Measurements from ENCODE around the gene KIF5A. TPM values are rescaled to one million over a fixed set of nuclear protein-coding genes. Genes with fewer than 3 reads are reported as not detected.

KIF5A gene
- total RNA-seq, 4 donors from 2014 or later = 0.15 to 0.22 (median 0.19) TPM; not detected in 1

DNA sequence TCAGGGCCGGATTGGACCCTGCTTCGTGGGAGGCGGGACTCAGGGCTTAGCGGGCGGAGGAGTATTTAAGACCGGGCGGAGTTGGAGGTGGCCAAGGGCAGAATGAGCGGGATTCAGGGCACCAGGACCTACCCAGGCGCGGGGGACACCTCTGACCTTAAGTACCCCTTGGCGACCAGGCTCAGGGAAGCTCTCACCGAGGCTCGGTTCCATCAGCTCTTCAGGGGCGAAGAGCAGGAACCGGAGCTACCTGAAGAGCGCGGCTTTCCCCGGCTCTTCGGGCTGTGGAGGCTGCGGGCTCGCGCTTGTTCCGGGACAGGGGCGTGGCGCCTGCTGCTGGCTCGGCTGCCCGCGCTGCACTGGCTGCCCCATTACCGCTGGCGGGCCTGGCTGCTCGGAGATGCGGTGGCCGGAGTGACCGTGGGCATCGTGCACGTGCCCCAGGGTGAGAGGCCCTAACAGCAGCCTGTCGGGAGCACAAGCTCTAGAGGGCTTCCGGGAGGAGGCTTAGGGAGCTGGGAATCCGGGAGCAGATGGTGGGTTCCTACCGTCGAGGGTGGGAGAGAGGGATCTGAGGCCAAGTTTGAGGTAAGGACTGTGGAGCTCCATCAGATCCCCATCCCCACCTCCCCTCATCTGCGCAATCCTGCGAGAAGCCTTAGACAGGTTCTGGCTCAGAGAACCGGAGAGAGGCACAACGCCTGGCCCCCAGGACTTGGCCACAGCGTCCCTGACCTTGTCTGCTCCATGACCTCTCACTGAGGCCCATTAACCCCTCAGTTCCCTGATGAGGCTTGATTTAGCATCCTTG, 69.8 kb downstream of the KIF5A start:
- peaks cover 16 to 94% (median 23%) of the 10 kb centered on the region in 4 donors for H3K27me3 ChIP-seq
- H3K27ac ChIP-seq = no peak overlapping the region
- no peak for DNase-seq
- peak overlapping the region in 2 of 4 donors; percentile 4 to 40 for H3K4me3 ChIP-seq
- WGBS, 2 donors = 43 to 54% methylated on average over 5 to 18 of the region's 46 CpGs
- H3K9me3 ChIP-seq = no peaks in the 10 kb centered on the region
- peaks cover 0 to 12% (median 0%) of the 10 kb centered on the region in 3 donors for H3K36me3 ChIP-seq
- intact Hi-C loops (cut with DNase I) = loop anchor here (5.0 kb wide), 1 partner anchor 37 kb away; no protein-coding TSS in a partner anchor
- H3K4me1 ChIP-seq = peaks cover 11 to 46% (median 22%) of the 10 kb centered on the region in 3 donors
- TF ChIP-seq, protein P1, sequence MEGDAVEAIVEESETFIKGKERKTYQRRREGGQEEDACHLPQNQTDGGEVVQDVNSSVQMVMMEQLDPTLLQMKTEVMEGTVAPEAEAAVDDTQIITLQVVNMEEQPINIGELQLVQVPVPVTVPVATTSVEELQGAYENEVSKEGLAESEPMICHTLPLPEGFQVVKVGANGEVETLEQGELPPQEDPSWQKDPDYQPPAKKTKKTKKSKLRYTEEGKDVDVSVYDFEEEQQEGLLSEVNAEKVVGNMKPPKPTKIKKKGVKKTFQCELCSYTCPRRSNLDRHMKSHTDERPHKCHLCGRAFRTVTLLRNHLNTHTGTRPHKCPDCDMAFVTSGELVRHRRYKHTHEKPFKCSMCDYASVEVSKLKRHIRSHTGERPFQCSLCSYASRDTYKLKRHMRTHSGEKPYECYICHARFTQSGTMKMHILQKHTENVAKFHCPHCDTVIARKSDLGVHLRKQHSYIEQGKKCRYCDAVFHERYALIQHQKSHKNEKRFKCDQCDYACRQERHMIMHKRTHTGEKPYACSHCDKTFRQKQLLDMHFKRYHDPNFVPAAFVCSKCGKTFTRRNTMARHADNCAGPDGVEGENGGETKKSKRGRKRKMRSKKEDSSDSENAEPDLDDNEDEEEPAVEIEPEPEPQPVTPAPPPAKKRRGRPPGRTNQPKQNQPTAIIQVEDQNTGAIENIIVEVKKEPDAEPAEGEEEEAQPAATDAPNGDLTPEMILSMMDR (IDR thresholded peaks at IDR 0.05) = no peak
- no peak for TF ChIP-seq POLR2A (IDR thresholded peaks at IDR 0.05)

DNA sequence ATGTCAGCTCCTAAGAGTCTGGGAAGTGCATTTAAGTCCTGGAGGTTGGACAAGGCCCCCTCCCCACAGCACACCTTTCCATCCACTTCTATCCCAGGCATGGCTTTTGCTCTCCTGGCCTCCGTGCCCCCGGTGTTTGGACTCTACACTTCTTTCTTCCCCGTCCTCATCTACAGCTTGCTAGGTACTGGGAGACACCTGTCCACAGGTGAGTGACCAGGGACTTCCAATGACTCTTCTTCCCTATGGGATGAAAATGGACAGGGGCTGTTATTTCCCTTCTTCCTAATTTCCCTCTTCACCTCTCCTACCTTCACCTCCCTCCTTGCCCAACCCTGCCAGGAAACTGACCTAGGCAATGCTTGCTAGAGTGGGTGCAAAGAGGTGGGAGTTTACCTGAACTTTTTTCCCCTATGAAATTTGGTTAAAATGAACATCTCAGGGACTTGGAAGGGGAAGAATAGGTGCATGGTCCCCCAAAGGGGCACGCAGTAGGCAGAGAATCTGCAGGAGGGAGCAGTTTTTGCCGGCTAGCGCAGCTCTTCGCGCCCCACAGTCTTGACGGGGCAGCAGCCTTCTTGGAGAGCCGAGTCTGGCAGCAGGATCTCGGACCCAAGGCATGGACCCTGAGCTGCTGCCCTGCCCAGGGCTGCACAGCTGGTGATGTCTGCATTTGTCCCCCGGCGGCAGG, 70.5 kb downstream of the KIF5A start:
- DNase-seq = no peak

DNA sequence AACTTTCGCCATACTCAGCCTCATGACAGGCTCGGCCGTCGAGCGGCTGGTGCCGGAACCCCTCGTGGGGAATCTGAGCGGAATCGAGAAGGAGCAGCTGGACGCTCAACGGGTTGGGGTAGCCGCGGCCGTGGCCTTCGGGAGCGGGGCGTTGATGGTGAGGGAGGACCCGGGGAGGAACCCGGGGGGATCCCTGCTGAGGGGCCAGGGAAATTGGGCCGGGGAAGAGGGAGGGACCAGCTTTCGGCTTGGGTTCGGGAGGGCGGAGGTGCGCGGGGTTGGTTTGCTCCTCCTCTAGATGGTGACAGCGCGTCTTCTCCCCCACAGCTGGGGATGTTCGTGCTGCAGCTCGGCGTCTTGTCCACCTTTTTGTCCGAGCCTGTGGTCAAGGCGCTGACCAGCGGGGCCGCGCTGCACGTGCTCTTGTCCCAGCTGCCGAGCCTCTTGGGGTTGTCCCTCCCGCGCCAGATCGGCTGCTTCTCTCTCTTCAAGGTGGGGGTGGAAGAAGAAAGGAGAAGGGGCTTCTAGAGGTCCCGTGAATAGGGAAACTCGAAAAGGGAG, 71.2 kb downstream of the KIF5A start:
- H3K9me3 ChIP-seq = no peaks in the 10 kb centered on the region
- peaks cover 0 to 3% (median 0%) of the 10 kb centered on the region in 3 donors for H3K36me3 ChIP-seq
- peaks cover 11 to 39% (median 22%) of the 10 kb centered on the region in 3 donors for H3K4me1 ChIP-seq
- peaks cover 16 to 99% (median 23%) of the 10 kb centered on the region in 4 donors for H3K27me3 ChIP-seq
- no peak for DNase-seq
- peak overlapping the region; percentile 12 to 66 (median 44) for H3K4me3 ChIP-seq
- intact Hi-C loops (cut with DNase I) = loop anchor here (5.0 kb wide), 1 partner anchor 39 kb away; no protein-coding TSS in a partner anchor
- TF ChIP-seq, protein P1 (IDR thresholded peaks at IDR 0.05) = no peak
- no peak for TF ChIP-seq POLR2A (IDR thresholded peaks at IDR 0.05)
- 3 to 11% methylated on average over 5 to 19 of the region's 42 CpGs for WGBS, 2 donors
- no peak overlapping the region for H3K27ac ChIP-seq

More for the DNA sequence above, 70.5 kb downstream of the KIF5A start:
- no peak for TF ChIP-seq POLR2A (IDR thresholded peaks at IDR 0.05)
- TF ChIP-seq, protein P1 (IDR thresholded peaks at IDR 0.05) = no peak
- H3K27ac ChIP-seq = no peak overlapping the region
- intact Hi-C loops (cut with DNase I) = loop anchor here (5.0 kb wide), 1 partner anchor 38 kb away; no protein-coding TSS in a partner anchor
- peaks cover 0 to 8% (median 0%) of the 10 kb centered on the region in 3 donors for H3K36me3 ChIP-seq
- 17 to 55% methylated on average over 3 to 11 of the region's 13 CpGs for WGBS, 2 donors
- H3K4me3 ChIP-seq = peak overlapping the region in 2 of 4 donors; percentile 46 to 66
- H3K4me1 ChIP-seq = peaks cover 11 to 45% (median 22%) of the 10 kb centered on the region in 3 donors
- peaks cover 16 to 94% (median 23%) of the 10 kb centered on the region in 4 donors for H3K27me3 ChIP-seq
- H3K9me3 ChIP-seq = no peaks in the 10 kb centered on the region

DNA sequence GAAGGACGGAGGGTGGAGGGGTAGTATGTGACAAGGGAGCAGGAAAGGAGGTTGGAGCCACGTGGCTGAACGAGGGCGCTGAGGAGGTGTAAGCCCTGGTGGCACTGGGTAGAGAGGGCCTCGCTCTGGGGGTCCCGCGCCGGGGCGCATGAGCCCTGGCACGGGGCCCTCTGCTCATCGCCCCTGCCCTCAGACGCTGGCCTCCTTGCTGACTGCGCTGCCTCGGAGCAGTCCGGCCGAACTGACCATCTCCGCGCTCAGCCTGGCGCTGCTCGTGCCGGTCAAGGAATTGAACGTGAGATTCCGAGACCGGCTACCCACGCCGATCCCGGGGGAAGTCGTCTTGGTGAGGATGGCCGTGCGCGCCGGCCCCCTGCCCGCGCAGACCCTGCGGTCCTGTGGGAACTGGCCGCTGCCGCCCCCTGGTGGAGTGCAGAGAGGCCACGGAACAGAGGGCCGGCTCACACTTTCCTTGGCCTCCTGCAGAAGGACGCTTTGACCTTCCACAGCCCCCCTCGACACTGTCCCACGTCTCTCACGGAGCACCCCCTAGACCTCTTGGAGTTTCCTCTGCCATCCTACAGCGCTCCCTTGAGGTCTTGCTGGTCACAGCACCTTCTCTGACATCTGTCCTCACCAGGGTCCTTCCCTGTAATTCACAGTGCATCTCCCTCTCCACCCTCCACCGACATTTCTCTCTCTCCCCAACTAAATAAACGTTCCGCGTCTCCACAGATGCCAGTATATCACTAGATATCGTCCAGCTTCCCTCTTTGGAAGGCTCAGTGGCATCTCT, 71.9 kb downstream of the KIF5A start:
- no peak overlapping the region for H3K27ac ChIP-seq
- intact Hi-C loops (cut with DNase I) = loop anchor here (5.0 kb wide), 1 partner anchor 39 kb away; no protein-coding TSS in a partner anchor
- DNase-seq = no peak
- WGBS, 2 donors = 2 to 5% methylated on average over 26 to 31 of the region's 49 CpGs
- H3K27me3 ChIP-seq = peaks cover 16 to 100% (median 26%) of the 10 kb centered on the region in 4 donors
- no peaks in the 10 kb centered on the region for H3K36me3 ChIP-seq
- H3K9me3 ChIP-seq = no peaks in the 10 kb centered on the region
- no peak for TF ChIP-seq POLR2A (IDR thresholded peaks at IDR 0.05)
- TF ChIP-seq, protein P1 (IDR thresholded peaks at IDR 0.05) = peak; percentile 80 to 90 (median 88)
- peak overlapping the region; percentile 12 to 66 (median 44) for H3K4me3 ChIP-seq
- H3K4me1 ChIP-seq = peaks cover 11 to 32% (median 19%) of the 10 kb centered on the region in 3 donors
